ENCODE data around the gene SUPT3H. TPM values are rescaled to one million over a fixed set of nuclear protein-coding genes. Genes with fewer than 3 reads are reported as not detected.

Gene SUPT3H
- total and polyA plus RNA-seq, 2 of the 13 experiments (the other 11 are each of a cell fraction or from before 2014, with no cell fraction given), result 11.9 to 36.1 TPM

GRCh38 chr6:45377554-45378333 lies at the start of gene SUPT3H (continued):
- TF ChIP-seq BATF2 (CRISPR knock-in tag; IDR thresholded peaks at IDR 0.05) (0 out of 2 replicates have a peak, but pooled peaks have one; percentile 71), RFX3 (CRISPR knock-in tag; IDR thresholded peaks at IDR 0.05) (no peak), GTF2F1 (IDR thresholded peaks at IDR 0.05; ENCODE audit: low read length) (no peak), ZNF790 (CRISPR knock-in tag; IDR thresholded peaks at IDR 0.05; ENCODE audit: borderline replicate concordance) (peak; percentile 97), KAT7 (CRISPR knock-in tag; IDR thresholded peaks at IDR 0.05; ENCODE audit: borderline replicate concordance) (peak; percentile 87), CHCHD3 (CRISPR knock-in tag; IDR thresholded peaks at IDR 0.05) (no peak; the same call in 1 of the 2 replicates), ZBTB46 (CRISPR knock-in tag; IDR thresholded peaks at IDR 0.05; ENCODE audit: borderline replicate concordance) (peak; percentile 62; the same call in 1 of the 2 replicates), CEBPZ (IDR thresholded peaks at IDR 0.05; ENCODE audit: low read length) (no peak), NCOA5 (CRISPR knock-in tag; IDR thresholded peaks at IDR 0.05) (0 out of 2 replicates have a peak, but pooled peaks have one; percentile 42), FOXP4 (CRISPR knock-in tag; IDR thresholded peaks at IDR 0.05) (peak; percentile 32; the same call in 1 of the 2 replicates), ARID4A (CRISPR knock-in tag; IDR thresholded peaks at IDR 0.05; ENCODE audit: borderline replicate concordance) (peak; percentile 81), ZNF713 (CRISPR knock-in tag; IDR thresholded peaks at IDR 0.05) (no peak), LBX2 (CRISPR knock-in tag; IDR thresholded peaks at IDR 0.05; ENCODE audit: borderline replicate concordance) (peak; percentile 90; the same call in 1 of the 2 replicates), ZC3H4 (CRISPR knock-in tag; IDR thresholded peaks at IDR 0.05; ENCODE audit: borderline replicate concordance) (peak; percentile 52; the same call in 1 of the 2 replicates), ZNF674 (CRISPR knock-in tag; IDR thresholded peaks at IDR 0.05; ENCODE audit: low read depth) (no peak; the same call in 1 of the 2 replicates)

Measured in HepG2 (cell line).